HS-27A (cell line): ENCODE measurements around the gene XKR3.
"Not testable (repeated sequence)": the region's sequence is repeated elsewhere in the genome, so short reads cannot be mapped to it uniquely, and the experiment has no call there.

ENCODE experiments used
- DNase-seq: peaks from one replicate; pipeline ENCODE4 v3.0.0-alpha.2; 2012; ENCODE audit warnings: low read depth, missing footprints

XKR3 gene

GRCh38 chr22:16824716-16825687 lies at the start of gene XKR3:
Gene XKR3 (minus strand): TSS chr22:16825411. CDS start chr22:16808073, 17,338 bp downstream.
- DNase-seq = peak; percentile 17

GRCh38 chr22:16869640-16870039 lies 44.4 kb upstream of the XKR3 start:
- not testable (repeated sequence) for DNase-seq

DNA sequence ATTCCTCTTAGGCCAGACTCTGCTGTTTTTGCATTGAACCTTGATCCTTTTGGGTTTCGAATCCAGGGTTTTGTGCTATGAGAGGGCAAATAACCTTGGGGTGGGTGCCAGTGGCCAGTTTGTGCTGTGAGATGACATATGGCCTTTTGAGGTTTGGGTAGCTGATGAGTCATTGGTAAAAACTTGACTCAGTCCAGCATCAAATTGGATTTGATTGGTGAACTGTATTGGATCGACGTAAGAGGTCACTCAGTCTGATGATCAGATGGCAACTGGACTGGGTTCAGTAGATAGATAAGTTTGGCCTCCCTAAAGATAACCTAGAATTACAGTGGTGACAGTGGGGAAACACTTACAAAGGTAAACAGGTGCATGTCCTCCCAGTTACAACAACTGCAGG lies 41.0 kb upstream of the XKR3 start:
- DNase-seq = peak; percentile 68

DNA sequence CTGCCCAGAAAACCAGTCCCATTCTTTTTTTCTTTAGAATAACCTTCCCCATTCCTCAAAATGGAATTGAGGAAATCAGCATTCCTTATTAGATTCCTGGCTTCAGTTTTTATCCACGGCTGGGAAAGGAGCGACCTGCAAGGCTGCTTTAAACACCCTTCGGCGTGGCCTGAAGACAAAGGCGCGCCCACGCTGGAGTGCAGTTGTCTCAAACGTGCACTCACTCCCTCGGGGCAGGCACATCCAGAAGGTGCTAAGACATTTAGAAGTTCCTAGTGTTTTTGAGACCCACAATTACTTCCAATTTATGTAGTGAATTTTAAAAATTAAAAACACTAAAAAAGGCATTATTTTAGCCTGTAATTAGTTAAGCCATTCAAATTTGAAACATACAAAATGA lies 31.6 kb upstream of the XKR3 start:
- DNase-seq = not testable (repeated sequence)

DNA sequence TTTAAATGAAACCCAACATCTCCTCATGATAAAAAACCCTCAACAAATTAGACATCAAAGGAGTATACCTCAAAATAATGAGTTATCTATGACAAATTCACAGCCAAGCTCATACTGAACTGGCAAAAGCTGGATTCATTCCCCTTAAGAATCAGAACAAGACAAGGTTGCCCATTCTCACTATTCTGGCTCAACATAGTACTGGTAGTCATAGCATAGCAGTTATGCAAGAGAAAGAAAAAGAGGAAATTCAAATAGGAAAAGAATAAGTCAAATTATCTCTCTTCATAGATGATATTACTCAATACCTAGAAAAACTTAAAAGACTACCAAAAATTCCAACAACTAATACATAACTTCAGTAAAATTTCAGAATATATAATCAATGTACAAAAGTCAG lies 29.4 kb upstream of the XKR3 start:
- no peak for DNase-seq

DNA sequence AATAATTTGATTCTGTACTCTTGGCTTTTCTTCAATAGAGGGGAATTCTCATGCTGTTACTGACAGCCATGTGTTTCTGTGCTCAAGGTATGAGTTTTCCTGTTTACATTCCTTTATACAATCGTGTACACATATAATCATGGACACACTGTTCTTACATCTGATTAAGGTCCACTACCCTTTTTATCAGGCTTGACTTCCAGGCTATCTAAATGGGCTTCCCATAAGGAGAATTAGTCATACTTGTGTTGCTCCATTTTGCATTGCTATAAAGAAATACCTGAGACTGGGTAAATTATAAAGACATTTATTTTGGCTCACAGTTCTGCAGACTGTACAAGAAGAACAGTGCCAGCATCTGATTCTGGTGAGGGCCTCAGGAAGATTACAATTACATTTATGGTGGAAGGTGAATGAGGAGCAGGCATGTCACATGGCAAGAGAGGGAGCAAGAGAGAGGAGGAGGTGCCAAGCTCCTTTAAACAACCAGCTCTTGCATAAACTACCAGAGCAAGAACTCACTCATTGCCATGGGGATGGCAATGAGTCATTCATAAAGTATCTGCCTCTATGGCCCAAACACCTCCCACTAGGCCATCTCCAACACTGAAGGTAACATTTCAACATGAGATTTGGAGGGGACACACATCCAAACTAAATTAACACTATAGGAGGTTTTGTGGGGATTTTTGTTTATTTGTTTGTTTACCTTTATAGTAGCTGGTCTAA lies 26.2 kb upstream of the XKR3 start:
- not testable (repeated sequence) for DNase-seq

DNA sequence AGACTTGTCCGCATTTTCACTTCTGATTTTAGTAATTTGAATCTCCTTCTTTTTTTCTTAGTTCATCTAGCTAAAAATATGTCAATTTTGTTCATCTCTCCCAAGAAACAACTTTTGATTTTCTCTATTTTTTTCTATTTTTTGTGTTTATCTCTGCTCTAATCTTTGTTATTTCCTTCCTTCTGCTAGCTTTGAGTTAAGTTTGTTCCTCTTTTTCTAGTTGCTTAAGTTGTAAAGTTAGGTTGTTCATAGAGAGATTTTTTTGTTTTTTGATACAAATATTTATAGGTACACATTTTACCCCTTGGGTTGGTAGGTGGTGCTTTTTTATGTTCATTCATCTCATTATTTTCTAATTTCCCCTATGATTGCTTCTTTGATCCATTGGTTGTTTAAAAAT lies 22.1 kb upstream of the XKR3 start:
- no peak for DNase-seq

DNA sequence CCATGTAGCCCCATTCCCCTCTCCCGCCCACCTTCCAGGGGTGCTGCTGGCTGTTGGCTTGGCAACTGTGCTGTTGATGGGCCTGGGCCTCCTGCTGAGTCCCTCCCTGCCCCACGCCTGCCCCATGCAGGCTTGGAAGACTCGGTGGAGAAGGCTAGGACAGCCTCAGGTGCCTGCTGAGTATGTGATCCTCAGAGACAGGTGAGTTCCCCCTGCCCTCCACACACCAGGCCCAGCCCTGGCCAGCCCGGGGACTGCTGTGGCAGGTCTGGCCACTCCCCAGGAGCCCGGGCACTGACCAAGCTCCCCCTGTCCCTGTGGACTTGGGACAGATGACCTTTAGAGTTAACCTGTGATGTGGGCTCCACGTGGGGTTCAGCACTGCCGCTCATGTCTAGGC lies 20.7 kb upstream of the XKR3 start:
- no peak for DNase-seq

DNA sequence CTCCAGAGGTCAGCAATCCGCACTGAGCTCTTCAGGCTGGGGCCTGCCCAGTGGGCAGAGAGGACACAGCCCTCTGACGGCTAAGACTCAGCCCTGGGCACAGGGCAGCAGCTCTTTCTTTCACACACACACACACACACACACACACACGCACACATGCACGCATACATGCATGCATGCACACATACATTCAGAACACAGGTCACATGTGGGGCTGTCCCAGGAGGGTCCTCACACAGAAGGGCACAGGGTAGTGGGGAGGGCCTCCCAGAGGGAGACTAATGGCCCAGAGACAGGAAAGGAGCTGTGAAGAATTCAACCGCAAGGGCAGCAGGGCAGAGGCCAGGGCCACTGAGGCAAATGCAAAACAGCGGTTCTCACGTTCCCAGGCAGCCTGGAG lies 20.3 kb upstream of the XKR3 start:
- DNase-seq = no peak

DNA sequence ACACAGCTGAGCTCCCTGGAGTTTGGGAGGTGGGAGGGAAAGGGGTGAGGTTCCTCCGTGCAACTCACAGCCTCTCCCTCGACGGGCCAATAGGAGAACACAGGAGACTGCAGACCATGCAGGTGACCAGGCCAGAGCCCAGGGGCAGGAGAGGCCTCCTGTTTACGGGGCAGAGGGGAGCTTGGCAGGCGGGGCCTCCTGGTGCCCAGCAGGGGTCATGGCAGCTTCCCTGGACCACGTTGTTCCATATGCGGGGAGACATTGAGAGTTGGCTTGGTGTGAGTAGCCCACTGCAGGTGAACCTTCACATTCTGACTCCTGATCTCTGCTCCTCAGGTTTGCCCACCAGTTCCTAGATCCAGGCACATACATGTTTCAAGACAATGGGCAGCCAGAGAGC lies 19.3 kb upstream of the XKR3 start:
- DNase-seq = no peak

- no peak for DNase-seq
Measured at GRCh38 chr22:16838073-16838472, 12.9 kb upstream of the XKR3 start.

GRCh38 chr22:16834971-16835370 lies 9.8 kb upstream of the XKR3 start:
- no peak for DNase-seq

DNA sequence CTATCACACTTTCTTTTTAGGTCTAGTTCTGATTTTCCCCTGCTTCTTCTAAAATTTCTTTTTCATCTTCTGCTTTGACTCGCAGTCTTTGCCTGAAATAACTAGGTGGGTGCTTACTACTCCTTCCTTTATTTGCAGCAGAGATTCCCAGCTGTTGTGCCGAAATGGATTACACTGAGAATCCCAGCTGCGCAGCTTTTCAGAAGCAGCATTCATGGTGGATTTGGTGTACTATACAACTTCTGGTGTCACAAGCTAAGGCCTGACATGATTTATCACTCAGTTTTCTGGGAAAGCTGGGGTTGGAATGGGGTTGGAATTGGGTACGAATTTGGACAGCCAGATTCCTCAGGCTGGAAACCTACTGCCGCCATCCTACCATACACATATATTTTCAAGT lies 6.0 kb upstream of the XKR3 start:
- DNase-seq = no peak

DNA sequence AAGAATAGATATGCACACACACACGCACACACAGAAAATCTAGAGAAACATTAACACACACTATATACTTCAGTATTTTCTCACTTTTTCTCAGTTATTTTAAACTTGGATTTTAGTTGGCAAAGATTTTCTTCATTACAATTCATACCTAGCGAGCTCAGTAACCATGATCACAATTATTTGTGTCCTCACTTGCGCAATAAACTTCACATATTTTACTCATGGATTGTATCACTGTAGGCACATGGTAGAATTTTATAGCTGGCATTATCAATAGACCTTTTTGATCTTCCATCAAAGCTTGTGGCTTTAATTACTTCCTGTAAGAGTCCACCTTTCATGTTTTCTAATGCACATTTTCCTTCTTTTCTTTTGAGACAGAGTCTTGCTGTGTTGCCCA lies 4.8 kb upstream of the XKR3 start:
- no peak for DNase-seq

GRCh38 chr22:16828876-16829275 lies 3.7 kb upstream of the XKR3 start:
- DNase-seq = no peak

- DNase-seq = no peak
Measured at GRCh38 chr22:16827506-16827905, 2.3 kb upstream of the XKR3 start.

DNA sequence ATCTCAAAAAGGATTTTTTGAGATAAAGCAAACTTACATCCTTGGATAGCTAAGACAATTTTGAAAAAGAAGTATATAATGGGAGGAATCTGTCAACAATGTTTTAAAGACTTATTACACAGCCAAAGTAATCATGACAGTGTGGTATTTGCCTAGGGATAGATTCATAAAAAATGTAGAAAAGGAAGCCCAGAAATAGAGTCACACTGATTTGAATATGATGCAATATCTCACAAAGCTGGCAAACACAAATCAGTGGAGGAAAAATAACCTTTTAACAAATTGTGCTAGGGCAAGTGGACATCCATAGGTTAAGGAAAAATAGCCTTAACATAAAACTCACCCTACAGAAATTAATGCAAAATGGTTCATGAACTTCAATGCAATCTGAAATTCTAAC lies 6.0 kb downstream of the XKR3 start:
- DNase-seq = no peak

- DNase-seq = no peak
Measured at GRCh38 chr22:16818538-16818937, 6.7 kb downstream of the XKR3 start.

DNA sequence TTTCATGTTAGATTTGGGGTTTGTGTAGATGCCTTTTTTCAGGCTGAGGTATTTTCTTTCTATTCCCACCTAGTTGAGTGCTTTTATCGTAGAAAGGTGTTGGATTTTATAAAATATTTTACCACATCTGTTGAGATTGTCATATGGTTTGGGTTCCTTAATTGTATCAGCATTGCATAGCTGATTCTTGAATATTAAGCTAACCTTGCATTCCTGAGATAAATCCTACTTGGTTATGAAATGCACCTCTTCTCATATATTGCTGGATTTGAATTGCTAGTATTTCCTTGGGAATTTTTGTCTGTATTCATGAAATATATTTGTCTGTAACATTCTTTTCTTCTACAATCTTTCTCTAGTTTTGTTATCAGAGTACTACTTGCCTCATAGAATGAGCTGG lies 10.1 kb downstream of the XKR3 start:
- no peak for DNase-seq

DNA sequence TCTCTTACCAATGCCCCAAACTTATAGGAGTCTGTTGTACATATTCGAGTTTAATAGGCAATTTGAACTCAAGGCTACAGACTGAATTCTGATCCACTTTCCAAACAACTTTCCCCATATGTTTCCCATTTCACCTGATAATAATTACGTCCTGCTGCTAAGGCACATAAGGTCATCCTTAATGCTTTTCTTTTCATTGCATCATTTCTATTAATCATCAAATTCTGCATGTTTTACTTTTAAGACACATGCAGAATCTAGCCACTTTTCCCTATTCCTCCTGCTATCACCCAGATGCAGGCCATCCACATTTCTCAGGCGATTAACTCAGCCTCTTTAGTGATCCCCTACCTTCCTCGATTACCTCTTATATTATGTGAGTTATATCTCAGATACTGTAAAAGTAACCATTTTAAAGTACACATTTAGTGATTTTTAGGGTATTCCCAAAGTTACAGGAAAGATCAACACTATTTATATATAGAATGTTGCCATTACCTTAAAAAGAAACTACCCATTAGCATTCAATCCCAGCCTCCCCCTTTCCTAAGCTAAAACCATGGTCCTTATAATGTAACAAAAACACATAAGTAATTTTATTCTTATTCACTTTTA lies 14.9 kb downstream of the XKR3 start:
- no peak for DNase-seq

GRCh38 chr22:16808744-16809143 lies 16.5 kb downstream of the XKR3 start:
- DNase-seq = no peak

GRCh38 chr22:16807109-16807508 lies 18.1 kb downstream of the XKR3 start:
- DNase-seq = no peak

DNA sequence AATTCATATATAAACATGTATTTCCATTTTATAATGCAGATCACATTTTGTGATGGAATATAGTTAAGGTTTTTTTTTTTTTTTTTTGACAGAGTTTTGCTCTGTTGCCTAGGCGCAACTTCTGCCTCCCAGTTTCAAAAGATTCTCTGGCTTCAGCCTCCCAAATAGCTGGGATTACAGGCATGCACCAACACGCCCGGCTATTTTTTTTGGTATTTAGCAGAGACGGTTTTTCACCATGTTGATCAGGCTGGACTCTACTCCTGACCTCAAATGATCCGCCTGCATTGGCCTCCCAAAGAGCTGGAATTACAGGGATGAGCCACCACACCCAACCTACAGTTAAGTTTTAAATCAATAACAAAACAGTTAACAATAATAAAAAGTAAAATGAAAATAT lies 18.8 kb downstream of the XKR3 start:
- DNase-seq = no peak
